HK-2 (cell line): Measurements from ENCODE around the gene ATP2C2.

Source experiments
- DNase-seq: peaks from one replicate; pipeline ENCODE4 v3.0.0-alpha.2; 2018; ENCODE audit not compliant: unreplicated experiment

ATP2C2 gene

DNA sequence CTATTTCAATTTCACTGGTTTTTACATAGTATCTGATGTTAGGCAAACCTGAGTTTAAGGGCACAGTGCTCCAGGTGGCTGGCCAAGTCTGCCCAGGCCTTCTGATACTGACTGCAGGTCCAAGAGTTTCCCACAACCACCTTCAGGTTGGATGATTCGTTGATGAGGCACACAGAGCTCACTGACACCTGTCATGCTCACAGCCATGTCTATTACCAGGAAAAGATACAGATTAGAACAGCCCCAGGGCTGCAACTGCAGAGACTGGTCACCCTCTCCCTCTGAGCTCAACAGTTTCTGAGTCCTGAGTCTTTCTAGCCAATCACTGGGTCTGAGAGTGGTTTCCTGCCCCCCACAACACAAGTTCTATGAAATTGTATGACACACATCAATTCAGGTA, 98.9 kb downstream of the ATP2C2 start:
- no peak for DNase-seq

DNA sequence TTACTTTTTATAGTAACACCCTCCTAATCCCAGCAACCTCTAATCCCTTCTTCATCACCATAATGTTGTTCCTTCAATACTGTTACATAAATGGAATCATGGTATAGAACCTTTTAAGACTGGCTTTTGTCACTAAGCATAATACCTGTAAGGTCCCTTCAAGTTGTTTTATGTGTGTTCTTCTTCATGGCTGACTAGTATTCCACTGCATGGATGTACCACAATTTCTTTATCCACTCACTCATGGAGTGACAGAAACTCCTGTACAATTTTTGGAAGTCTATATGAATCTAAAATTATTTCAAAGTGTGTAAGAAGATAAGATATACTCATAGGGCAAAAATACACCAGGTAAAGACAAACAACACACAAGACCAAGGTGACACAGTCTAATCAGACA, 99.4 kb downstream of the ATP2C2 start:
- DNase-seq = no peak

GRCh38 chr16:84471316-84471715, 103.0 kb downstream of the ATP2C2 start:
- no peak for DNase-seq

DNA sequence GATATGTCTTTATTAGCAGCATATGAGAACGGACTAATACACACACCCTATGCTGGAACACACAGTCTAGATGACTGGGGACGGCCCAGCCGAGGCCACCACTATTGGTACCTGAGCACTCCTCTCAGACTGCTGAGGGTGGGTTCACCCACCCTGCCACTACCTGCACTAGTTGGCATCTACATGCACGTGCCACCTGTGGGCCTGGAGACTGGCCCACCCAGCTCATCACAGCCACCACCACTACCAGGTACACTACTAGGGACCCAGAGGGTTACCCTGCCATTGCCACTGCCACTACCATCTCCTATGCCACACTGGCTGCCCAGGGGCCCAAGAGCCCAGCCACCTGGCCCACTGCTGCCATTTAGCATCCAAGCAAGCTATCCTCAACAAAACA, 103.6 kb downstream of the ATP2C2 start:
- DNase-seq = no peak

GRCh38 chr16:84475643-84476240, 107.4 kb downstream of the ATP2C2 start:
- DNase-seq = no peak

DNA sequence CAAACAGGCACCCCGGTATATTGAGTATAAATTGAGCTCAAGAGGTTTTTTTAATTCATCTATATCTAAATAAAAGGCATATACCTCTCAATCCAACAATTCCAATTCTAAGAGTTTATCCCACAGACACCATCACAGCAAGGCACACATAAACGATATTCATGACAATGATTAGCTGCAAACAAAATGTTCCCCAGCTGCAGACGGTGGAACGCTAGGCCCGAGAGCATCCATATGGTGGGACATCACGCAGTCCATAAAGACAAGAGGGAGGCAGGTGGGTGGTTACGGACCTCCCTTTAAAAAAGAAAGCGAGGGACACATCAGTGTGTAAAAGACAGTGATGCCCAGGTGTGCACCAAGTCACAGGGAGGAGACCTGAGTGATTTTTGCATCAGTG, 108.1 kb downstream of the ATP2C2 start:
- no peak for DNase-seq

DNA sequence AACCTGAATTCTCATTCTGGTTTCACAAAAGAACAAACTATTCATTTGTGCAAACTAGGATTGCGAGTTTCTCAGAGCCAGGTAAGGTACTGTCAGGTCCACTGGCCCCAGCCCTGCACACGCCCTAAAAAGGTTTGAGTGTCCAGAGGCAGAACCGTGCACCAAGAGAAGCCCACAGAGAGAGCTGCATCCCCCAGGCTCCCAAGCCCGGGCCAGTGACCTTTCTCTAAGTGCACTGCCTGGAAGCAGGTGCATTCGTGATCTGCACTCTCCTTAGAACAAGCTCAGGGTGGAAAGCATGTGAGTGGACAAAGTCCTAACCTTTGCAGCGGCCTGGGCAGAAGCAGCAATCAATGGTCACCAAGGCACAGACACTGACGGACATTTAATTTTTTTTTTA, 109.3 kb downstream of the ATP2C2 start:
- DNase-seq = no peak

DNA sequence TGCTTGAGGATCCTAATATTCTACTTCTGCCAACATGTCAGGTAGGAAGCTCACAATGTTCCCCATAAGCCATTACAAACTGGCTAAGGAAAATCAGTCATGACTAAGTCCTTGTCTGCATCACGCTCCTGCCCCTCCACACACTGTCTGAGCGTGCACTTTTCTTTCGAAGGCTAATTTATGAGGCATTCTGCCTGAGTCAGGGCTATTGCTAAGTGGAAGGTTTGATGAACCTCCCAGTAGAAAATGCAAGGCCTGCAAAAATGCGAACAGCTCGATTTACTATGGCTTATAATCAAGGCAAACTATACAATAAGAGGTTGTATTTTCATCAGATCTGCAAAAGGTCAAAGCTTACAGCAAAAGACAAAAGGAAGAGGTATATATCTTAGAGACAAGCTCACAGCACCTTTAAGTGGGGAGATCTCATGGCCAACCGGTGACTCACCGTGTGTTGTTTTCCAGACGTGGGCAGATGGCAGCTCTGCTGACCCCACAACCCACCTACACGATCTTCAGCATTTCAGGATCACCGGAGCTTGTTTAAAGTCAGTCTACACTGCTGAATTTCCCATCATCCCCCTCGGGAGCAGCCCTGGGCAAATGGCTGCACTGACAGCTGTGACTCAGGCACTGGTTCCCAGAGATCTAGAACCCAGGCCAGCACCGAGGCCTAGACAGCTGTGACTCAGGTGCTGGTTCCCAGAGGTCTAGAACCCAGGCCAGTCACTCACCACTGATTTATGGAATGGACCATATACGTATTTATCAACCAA, 110.0 kb downstream of the ATP2C2 start:
- peak; percentile 46 for DNase-seq

- no peak for DNase-seq
Observed at GRCh38 chr16:84479716-84480450, 111.5 kb downstream of the ATP2C2 start.

- DNase-seq = no peak
Observed at GRCh38 chr16:84481051-84481735, 112.9 kb downstream of the ATP2C2 start.

GRCh38 chr16:84482001-84482891, 113.9 kb downstream of the ATP2C2 start:
- DNase-seq = no peak

- no peak for DNase-seq
Observed at GRCh38 chr16:84482951-84483881, 114.9 kb downstream of the ATP2C2 start.

GRCh38 chr16:84483882-84484565, 115.7 kb downstream of the ATP2C2 start:
- DNase-seq = no peak

DNA sequence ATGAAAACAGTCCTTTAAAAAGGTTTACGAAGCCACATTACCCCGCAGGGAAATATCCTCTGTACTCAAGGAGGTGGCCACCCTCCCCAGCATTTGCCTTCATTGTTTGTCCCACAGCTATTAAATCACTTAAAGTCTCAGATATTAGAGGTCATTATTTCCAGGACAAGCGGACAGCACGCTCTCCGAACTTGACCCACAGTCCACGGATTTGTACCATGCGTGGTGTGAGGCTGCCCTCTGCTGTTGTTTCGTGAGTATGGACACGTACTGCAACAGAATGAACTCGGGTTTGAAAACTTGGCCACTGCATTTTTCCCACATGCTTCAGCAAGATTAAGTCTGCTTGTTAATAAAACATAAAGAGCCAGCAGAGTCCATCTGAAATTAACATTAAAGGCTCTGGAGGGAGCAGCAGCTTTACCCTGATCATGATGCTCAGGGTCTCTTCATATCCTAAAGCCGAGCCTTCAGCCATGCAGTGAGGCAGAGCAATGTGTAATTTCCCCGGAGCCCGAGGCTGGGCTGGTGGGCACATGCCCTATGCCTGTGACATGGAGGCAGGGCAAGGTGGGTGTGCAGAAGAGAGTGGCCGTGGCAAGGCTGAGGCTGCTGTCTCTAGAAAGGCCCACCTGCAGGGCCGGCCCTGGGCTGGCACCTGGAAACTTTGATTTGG, 116.4 kb downstream of the ATP2C2 start:
- no peak for DNase-seq

- no peak for DNase-seq
Observed at GRCh38 chr16:84485255-84486010, 117.1 kb downstream of the ATP2C2 start.

DNA sequence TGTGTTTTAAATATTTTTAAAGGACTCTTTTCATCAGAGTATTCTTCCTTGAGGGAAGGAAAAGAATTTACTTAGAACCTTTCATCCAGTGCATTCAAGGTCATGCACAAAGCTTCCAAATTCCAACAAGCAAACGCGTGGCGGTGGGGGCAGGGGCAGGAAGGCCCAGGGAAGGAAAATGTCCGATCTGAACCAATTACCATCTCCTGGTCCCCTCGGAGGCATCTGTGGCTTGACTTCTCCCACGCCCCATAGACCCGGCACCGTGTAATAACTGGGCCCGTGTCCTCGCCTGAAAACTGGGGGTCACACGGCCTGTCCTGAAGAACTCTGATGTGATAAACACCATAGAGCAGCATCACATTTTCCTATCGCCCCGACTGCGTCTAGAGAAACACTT, 117.8 kb downstream of the ATP2C2 start:
- DNase-seq = no peak

DNA sequence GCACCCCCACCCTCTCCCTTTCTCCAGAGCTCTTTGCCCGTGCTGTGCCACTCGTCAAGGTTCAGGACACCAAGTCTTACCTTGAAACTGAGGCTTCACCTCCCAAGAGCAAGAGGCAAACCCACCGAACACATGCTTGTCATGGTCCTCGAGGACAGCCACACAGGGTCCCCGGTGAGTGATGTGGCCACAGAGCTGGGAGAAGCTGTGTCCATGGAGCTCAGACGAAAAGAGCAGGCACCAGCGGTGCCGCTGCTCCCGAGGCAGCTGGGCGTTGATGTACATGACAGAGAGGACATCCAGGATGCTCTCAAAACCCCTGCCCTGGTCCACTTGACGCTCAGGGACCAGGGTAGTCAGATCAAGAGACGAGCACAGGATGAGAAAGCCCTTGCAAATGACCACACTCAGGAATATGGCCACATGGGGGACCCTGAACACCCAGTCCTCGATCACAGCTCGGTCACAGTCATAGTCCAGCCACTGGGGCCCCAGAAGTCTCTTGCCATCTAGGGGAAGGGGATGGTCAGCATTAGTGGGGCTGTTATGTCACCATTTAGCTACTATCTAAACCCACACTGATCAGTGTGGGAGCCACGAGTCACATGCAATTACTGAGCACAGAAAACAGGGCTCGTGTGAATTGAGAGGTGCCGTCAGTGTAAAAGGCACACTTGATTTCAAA, 118.4 kb downstream of the ATP2C2 start:
- no peak for DNase-seq

- no peak for DNase-seq
Observed at GRCh38 chr16:84487358-84487757, 119.0 kb downstream of the ATP2C2 start.
